NCI-H2196 treated with DMSO at 0.1 percent for 48 hours (cell line): ENCODE measurements around the gene DSCAM.
A peak's percentile ranks its signal among the peaks of the same experiment; 100 is the strongest.
"Not testable (repeated sequence)": the region's sequence is repeated elsewhere in the genome, so short reads cannot be mapped to it uniquely, and the experiment has no call there.

Experiments
- DNase-seq: peaks from one replicate; lab custom pipeline; 2025; ENCODE audit not compliant: unreplicated experiment; lab: John Stamatoyannopoulos, UW

DSCAM gene

GRCh38 chr21:40472013-40472412 lies 374.9 kb downstream of the DSCAM start:
- no peak for DNase-seq

GRCh38 chr21:40471103-40471502 lies 375.9 kb downstream of the DSCAM start:
- DNase-seq, result no peak

GRCh38 chr21:40466893-40467483 lies 380.0 kb downstream of the DSCAM start:
- DNase-seq, result no peak

GRCh38 chr21:40465382-40465781 lies 381.6 kb downstream of the DSCAM start:
- no peak for DNase-seq

GRCh38 chr21:40463176-40463575 lies 383.8 kb downstream of the DSCAM start:
- no peak for DNase-seq

GRCh38 chr21:40461008-40461407 lies 385.9 kb downstream of the DSCAM start:
- DNase-seq, result no peak

- DNase-seq, result no peak
Observed at GRCh38 chr21:40457741-40458140, 389.2 kb downstream of the DSCAM start.

GRCh38 chr21:40454057-40454456 lies 392.9 kb downstream of the DSCAM start:
- DNase-seq, result no peak

GRCh38 chr21:40453183-40453582 lies 393.8 kb downstream of the DSCAM start:
- no peak for DNase-seq

GRCh38 chr21:40452548-40452947 lies 394.4 kb downstream of the DSCAM start:
- DNase-seq, result no peak

GRCh38 chr21:40447016-40447415 lies 399.9 kb downstream of the DSCAM start:
- DNase-seq, result no peak

- DNase-seq, result no peak
Observed at GRCh38 chr21:40445349-40445921, 401.5 kb downstream of the DSCAM start.

GRCh38 chr21:40439581-40439980 lies 407.4 kb downstream of the DSCAM start:
- not testable (repeated sequence) for DNase-seq

- no peak for DNase-seq
Observed at GRCh38 chr21:40438616-40439015, 408.3 kb downstream of the DSCAM start.

- no peak for DNase-seq
Observed at GRCh38 chr21:40436261-40436660, 410.7 kb downstream of the DSCAM start.

GRCh38 chr21:40433538-40433937 lies 413.4 kb downstream of the DSCAM start:
- DNase-seq, result no peak

- no peak for DNase-seq
Observed at GRCh38 chr21:40425981-40426380, 421.0 kb downstream of the DSCAM start.

- no peak for DNase-seq
Observed at GRCh38 chr21:40422896-40423635, 423.9 kb downstream of the DSCAM start.

- no peak for DNase-seq
Observed at GRCh38 chr21:40421121-40421520, 425.8 kb downstream of the DSCAM start.

- no peak for DNase-seq
Observed at GRCh38 chr21:40416572-40416971, 430.4 kb downstream of the DSCAM start.

- no peak for DNase-seq
Observed at GRCh38 chr21:40408561-40408960, 438.4 kb downstream of the DSCAM start.

GRCh38 chr21:40404396-40404800 lies 442.6 kb downstream of the DSCAM start:
- DNase-seq, result peak; percentile 66
